Inflammatory macrophage treated with lipopolysaccharide for 1 hour (primary cell): Measurements from ENCODE around the gene FKBP14.
"Not testable (repeated sequence)": the region's sequence is repeated elsewhere in the genome, so short reads cannot be mapped to it uniquely, and the experiment has no call there.

Source experiments
- DNase-seq, 2 donors: peaks; one replicate each; pipeline ENCODE4 v3.0.0-alpha.2; 2020 to 2022

Gene FKBP14

DNA sequence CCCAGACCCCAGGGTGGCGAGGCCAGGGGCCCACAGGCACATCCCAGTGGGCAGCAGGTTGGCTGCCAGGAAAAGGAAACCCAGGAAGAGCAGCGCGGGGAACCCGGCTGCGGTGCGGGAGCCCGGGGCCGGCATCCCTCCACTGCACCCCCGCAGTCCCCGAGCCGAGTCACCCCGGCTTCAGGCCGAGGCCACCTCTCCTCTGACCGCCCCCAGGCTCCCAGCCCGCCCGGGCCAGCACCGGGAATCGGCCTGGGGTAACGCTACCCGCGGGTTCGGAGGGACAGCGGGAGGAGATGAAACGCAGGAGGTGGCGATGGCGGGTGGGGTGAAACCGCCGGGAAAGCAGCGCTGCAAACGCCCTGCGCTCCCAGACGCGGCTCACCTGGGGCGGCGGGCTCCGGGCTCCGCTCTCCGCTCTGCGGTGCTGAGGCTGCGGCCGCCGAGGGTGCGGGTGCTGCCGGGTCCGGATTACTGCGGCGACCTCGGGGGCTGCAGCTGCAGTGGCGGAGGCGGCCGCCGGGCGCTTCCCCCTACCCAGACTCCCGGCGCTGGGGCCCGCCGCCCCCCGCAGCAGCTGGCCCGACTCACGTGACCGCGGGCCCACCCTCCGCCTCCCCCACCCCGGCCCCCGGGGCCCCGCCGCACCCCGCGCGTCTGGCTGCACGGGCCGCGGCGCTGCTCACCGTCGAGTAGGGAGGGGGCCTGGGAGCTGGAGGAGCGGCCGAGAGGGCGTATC, 37.1 kb downstream of the FKBP14 start, which contains the start of gene SCRN1:
SCRN1 (minus strand) TSS at position 545 of the 739 bp plus-strand sequence. CDS start 20,734 bp downstream, outside the sequence.
- DNase-seq, result no peak

DNA sequence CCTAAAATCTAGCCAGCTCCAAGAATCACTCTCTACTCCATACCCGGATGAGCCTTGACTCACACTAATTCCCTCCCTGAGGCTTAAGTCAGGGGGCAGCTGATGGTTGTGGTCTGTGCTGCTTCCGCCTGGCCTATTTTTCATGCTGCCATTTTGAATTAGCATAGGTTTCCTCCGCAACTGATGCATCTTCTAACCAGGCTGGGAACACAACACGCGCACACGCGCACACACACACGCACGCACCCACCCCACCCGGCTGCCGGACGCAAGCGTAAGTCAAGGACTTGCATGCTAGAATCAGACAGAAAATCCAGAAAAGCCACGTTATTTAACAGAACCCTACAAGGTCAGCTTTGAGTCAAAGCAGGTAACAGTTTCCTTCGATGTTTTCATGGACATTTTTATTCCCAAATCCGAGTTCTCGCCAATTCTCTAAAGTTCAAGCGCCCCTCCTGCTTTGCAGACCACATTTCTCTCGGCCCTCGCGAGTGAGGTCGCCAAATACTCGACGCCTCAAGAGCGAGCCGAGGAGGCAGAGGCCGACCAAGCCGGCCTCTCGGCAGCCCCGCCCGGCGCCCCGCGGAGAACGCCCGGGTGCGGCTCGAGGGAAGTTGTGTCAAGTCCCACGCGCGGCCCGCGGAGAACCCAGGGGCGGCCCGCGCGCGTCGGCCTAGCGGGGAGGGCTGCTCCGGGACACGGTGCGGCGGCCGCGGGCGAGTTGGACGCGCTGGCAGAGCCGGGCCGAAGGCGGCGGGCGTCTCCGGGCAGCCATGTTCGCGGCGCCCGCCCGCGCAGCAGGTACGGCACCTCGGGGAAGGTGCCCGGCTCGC, 37.9 kb downstream of the FKBP14 start:
- DNase-seq, result peak; percentile 35 to 46

DNA sequence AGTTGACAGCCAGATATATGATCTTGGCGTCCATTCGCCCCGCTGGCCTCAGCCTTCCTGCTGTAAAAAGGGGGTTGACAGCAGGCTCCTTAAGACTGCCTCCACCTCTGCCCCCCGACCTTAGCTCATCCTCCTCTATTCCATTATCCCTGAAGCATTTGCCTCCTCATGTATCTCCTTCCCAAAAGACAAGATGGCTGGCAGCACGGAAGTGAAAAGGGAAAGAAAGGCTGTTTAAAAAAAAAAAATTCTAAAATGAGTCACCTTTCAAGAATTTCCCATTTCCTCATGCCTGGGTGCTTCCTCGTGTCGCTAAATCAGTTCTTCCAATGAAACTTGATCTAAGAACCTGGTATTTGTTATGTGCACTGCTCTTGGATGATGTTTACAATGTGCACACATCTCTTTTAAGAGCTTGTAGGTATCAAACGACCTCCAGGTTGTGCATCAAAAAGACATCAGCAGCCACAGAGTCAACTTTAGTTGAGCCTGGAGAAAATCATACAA, 38.6 kb downstream of the FKBP14 start:
- peak; percentile 84 to 86 for DNase-seq

DNA sequence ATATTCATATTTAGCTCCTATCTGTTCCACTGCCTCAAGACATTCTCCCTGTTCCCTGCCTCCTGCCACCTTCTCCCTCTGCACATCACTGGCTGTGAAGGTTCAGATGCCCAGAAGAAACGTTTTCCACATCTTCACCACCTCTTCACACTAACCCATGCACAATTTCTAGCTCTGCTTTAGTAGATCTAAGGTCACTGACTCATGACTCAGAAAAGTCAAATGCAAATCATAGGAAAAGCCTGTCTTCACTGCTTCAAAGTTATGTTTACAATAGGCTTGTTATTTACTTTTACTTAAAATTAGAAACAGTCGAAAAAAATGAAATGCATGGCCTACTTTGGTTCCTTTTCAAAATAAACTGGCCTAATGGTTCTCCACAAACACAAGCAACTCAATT, 39.4 kb downstream of the FKBP14 start:
- peak; percentile 37 to 42 for DNase-seq

DNA sequence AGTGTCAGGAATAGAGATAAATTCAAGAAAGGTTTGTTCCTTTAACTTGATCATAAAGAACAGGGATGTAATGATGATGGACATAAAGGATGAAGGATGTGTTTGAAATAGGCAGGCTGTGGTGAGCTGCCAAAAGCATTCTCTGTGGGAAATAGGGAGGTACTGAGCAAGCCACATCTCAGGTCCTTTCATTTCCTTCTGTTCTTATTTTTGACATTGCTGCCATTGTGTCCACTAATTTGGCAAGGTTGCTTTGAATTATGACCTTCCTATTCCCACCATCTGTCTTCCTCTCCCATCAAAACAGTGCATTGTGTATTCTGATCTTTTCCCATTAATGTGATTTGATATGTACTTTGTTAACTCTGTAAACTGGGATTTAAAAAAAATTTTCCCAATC, 46.4 kb downstream of the FKBP14 start:
- no peak for DNase-seq

DNA sequence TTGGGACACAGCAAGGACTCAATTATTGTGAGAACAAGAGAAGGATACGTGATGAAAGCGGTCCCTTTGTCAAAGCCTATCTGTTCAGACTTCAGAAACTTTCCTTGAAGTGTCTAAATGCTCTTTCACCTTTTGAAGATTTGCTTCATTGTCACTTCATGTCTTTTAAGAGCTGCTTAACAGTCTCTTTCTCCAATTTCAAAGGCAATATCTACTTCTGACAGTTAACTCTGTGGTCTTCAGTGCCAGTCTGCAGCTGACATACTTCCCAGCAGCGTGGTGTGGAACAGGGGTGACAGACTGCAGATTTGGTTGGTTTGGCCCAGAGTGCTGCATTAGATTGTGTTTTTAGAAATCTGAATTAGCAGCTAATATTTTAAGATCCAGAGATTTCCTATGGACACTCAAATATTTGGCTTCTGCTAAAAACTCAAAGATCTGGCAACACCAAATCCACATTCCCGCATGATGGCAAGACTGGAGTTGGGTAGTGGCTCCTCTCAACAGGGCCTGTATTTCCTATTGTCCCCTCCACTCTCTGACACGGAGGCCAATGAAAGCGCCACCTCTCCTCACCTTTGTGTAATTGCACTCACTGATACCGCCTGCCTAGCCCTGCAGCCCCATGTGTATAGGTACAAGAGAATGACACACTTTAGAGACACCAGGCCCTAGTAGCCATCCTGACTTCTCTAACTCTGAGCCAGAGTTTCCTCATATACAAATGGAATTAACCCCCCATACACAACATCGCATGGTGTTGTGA, 48.4 kb downstream of the FKBP14 start:
- no peak for DNase-seq

DNA sequence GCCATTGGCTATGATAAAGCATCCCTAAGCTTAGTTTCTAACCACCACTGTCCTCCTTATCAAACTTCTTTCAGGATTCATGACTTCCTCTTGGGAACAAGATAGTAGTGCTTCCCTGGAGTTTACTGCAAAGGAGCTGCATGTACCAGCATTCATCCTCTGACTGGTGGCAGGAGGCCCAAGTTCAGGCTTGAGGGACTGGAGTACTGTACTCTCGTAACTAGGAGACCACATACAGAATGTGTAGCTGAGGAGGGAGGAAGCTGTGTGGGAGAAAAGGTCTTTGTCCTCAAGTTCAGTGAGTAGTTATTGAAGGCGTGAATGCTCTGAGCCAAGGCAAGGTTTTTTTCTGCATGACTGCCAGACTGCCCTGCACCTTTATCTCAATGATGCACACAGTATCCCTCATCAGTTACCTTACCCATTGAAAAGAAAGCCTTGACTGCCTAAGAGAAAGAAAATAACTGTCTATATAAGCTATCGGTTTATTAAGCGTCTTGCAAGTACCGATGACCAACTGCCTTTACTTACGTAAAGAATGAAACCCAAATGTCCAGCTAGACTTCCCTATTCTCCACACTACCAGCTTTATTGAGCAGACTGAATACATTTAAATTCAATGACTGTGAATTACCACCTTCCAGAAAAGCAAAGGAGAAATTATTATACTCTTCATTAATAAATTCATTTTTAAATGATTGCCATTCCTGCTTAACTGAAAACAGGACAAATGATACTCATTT, 49.7 kb downstream of the FKBP14 start:
- DNase-seq, result peak; percentile 29 to 50

DNA sequence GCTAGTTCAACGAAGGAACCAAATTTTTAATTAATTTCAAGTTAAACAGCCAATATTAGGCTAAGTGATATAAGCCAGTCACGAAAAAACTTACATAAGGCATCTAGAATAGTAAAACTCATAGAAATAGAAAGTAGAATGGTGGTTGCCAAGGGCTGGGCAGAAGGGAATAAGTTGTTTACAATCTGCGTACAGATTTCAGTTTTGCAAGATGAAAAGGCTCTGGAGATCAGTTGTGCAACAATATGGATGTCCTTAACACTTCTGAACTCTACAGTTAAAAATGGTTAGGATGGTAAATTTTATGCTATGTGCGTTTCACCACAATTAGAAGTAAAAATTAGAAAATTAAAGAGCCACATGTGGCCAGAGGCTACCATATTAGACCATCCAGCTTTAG, 50.2 kb downstream of the FKBP14 start:
- no peak for DNase-seq

DNA sequence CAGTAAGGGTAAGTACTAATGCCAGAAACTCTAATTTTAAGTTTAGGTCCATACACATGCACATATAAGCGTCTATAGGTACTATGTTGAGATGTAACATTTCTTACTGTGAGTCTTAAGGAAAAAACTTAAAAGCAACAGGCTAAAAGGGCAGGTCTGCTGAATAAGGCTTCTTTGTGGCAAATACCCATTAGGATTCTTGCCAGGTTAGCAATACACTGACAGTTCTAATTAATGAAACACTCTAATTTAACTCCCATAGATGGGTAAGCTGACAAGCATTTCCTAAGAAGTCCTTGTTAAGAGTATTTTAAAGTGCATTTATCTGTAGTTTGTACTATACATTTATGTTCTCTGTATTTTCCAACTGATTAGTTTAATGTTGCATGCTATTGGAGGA, 50.9 kb downstream of the FKBP14 start:
- no peak for DNase-seq

DNA sequence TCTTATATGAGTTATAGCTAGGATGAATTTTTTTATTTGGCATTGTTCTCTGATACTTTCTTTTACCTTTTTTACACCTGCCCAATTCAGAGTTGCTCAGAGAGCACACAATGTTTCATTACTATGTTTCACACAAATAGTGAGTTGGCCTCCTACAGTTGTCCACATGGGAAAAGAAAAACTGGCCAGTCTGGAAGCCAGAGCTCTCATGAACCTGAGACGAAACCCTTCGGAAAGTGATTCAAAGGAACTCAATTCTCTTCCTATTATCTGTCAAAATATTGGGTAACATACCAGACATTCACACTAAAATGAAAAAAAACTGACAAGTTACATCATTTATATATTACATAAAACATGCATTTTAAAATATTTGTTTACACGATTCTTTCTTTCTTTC, 52.2 kb downstream of the FKBP14 start:
- DNase-seq, result no peak

DNA sequence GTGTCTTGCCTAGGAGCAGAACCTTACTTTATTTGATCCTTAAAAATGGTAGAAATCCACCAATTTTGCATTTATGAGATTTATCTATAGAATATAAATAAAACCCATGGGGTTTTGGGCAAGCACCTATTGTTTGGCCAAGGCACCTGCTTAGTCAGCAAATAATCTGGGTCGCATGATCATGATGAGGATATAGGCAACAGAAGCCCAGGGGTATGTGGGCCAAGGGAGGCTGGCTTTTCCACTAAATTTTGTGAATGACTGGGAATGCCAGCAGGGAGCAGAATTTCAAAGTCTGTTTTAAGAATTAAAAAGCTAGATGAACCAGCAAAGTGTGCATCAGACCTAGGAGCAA, 54.2 kb downstream of the FKBP14 start:
- DNase-seq, result no peak

DNA sequence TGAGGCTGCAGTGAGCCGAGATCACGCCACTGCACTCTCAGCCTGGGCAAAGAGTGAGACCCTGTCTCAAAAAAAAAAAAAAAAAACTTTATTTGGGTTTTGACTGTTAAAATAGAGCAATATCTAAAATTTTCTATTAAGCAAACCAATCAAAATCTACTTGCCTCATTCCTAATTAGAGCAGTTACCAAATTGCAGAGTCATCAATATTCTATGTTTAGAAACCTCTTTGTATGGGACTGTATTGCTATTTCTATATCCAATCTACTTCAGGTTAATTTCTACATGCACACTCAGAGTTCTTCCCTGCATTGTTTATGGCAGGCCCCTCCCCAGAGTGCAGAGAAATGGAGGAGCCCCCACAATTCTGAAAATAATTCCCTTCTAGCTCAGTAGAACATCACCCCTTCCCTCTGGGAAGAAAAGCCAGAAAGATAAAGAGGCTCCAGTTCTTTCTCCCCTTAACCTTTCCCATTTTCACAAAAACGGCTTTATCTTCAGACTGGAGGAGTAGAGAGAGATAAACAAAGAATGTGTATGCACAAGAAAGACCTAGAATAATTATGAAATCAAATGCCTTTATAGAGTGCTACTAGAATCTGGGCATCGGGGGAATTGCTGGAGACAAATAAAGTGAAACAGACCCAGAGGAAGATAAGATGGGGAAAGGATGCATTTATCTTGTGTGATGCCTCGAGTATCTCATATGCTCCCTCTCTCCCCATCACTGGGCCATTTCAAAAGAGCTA, 54.8 kb downstream of the FKBP14 start:
- no peak for DNase-seq

DNA sequence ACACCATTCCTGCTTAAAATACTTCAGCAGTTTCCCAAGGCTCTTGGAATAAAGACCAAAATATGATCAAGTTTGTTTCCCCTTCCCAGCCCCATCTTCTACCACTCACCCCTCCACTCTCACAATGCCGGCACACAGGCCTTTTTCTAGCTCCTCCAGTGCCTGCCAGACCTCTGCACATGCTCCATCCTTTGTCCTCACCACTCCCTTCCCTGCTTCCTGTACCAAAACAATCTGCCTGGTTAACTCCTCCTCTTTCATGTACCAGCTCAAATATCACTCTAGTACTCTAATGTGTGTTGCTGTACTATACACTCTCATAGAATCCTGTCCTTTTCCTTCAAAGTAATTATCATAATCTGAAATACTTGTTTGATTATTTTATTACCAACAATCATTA, 56.3 kb downstream of the FKBP14 start:
- no peak for DNase-seq

DNA sequence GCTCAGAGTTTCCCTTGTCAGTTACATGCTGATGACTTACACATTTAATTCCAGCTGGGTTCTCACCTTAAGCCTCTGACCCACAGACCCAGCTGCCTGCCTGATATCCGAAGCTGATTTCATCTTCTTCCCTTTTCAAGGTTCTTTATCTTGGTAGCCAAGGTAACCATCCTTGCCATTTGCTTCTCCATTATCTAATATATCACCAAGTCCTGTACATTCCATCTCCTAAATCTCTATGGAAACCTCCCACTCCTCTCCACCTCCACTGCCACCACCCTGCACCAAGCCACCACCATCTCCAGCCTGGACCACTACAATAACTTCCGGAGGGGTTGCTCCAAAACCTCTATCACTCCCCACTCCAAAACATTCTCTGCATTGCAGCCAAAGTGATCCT, 56.8 kb downstream of the FKBP14 start:
- no peak for DNase-seq

DNA sequence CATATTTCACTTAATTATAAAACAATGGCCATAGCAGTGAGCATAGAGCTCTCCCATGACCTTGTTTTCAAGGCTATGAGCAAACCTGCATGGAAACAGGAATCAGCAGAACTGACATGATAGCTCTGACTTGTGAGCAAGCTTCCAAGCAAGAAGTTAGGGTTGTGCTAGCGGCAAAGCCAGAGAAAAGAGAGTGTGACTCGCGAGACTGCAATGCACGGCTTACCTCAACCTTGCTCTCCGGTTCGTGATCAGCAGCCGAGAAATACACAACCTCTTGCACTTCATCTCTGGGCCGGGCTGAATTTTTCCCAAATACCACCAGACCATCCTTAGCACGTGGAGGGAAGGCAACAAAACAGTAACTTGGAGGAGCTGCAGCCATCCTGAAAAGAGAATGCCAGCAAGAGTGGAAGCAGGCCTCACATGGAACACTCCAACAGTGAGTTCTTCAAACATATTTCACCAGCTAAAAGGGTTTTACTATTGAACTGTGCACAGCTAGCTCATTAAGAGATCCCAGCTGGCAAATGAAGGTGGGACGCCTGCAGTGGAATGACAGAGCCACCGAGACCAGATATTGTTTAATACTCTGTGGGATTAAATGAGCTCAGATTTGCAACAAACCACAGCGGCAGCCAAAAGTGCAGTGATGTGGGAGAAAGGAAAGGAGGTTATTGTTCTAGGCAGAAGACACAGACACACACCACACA, 57.7 kb downstream of the FKBP14 start:
- no peak for DNase-seq

DNA sequence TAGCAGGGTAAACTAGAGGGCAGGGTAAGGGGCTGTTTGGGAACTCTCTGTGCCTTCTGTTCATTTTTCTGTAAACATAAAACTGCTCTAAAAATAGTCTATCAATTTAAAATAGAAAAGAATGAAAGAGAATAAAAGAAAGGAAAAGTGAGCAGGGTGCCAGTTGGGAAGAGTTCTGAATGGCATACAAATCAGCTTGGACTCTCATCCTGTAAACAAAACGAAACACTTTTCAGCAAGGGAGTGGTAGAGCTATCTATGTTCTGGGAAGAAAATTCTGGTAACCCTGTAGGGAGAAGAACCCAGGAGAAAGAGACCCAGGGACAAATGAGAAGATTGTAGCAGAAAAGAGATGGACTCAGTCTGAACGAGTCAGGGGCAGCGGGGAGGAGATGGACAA, 61.5 kb downstream of the FKBP14 start:
- DNase-seq, result no peak

DNA sequence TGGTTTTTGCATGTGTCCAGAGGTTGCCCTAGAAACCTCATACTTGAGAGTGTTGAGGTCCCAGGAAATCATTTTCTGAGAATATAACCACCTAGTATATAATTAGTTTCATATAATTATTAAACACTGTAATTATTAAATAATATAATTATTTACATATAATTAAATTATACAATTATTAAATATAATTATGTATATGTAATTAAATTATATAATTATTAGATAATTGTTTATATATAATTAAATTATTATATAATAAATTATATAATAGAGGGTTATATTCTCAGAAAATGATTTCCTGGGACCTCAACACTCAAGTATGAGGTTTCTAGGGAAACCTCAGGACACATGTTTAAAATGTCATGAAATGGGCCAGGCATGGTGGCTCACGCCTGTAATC, 64.5 kb downstream of the FKBP14 start:
- DNase-seq, result no peak

DNA sequence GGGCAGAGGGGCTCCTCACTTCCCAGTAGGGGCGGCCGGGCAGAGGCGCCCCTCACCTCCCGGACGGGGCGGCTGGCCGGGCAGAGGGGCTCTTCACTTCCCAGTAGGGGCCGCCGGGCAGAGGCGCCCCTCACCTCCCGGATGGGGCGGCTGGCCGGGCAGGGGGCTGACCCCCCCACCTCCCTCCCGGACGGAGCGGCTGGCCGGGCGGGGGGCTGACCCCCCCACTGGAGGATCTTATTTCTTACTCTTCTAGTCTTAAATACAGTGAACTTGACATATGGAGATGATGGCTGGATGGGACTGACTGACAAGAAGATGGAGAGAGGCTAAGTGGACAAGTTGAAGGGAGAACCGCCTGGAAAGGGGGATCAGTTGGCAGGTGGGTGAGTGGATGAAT, 64.9 kb downstream of the FKBP14 start:
- not testable (repeated sequence) for DNase-seq
